IMR-90 (cell line): ENCODE results near the gene HAUS7. TPM values are rescaled to one million over a fixed set of nuclear protein-coding genes. Genes with fewer than 3 reads are reported as not detected.

Experiments used
- ATAC-seq: fragments of 200-7000 bp; cut with Tn5 transposase; 2 replicates; pipeline ENCODE4 v1.9.1; 2020; ENCODE audit warnings: low read depth, mild to moderate bottlenecking, moderate library complexity
- BruUV-seq: library from RNA; stranded (reverse); fragments of 400-500 nt; replicated peaks from 2 replicates; lab custom pipeline; 2021; lab: Mats Ljungman, UMichigan
- CTCF ChIA-PET: fragments of 300-600 bp; formaldehyde crosslinking; extraction: SDS; loops from one replicate; lab custom pipeline; 2021; ENCODE audit warnings: antibody characterized with exemption; lab: Yijun Ruan, JAX
- POLR2A ChIA-PET: fragments of 300-600 bp; sonication (Branson Sonifier 250); formaldehyde crosslinking; loops from one replicate; lab custom pipeline; 2022; ENCODE audit warnings: antibody characterized with exemption; ENCODE audit not compliant: unreplicated experiment; lab: Charles Lee
- DNase-seq: peaks from one replicate; pipeline ENCODE4 v3.0.0; 2013
- H2AFZ ChIP-seq: replicated peaks from 2 replicates; pipeline ENCODE3; 2013; ENCODE audit warnings: low read length, mild to moderate bottlenecking; ENCODE audit not compliant: poor library complexity
- H2AK5ac ChIP-seq: 2 replicates; pipeline ENCODE4 v1.6.1; 2013; ENCODE audit warnings: low read depth, low read length, inconsistent platforms
- H2AK9ac ChIP-seq: replicated peaks from 2 replicates; pipeline ENCODE3; 2013; ENCODE audit warnings: mild to moderate bottlenecking, low read depth, low read length, moderate library complexity; ENCODE audit not compliant: poor library complexity
- H2BK120ac ChIP-seq: 2 replicates; pipeline ENCODE4 v1.6.1; 2013; ENCODE audit warnings: low read depth, low read length, inconsistent platforms
- H2BK15ac ChIP-seq: 3 replicates; pipeline ENCODE4 v1.6.1; 2013; ENCODE audit warnings: low read depth, low read length, inconsistent platforms
- H2BK20ac ChIP-seq: 2 replicates; pipeline ENCODE4 v1.6.1; 2013; ENCODE audit warnings: low read depth, mild to moderate bottlenecking, inconsistent platforms, low read length, moderate library complexity
- H2BK5ac ChIP-seq: 2 replicates; pipeline ENCODE4 v1.6.1; 2013; ENCODE audit warnings: mild to moderate bottlenecking, low read depth, low read length, inconsistent platforms; ENCODE audit not compliant: poor library complexity, severe bottlenecking
- H3K14ac ChIP-seq: replicated peaks from 2 replicates; pipeline ENCODE4 v1.6.1; 2013; ENCODE audit warnings: low read depth, low read length, inconsistent platforms
- H3K18ac ChIP-seq: 2 replicates; pipeline ENCODE4 v1.6.1; 2013; ENCODE audit warnings: low read depth, low read length, control low read depth
- H3K23ac ChIP-seq: 2 replicates; pipeline ENCODE4 v1.6.1; 2013; ENCODE audit warnings: low read depth, low read length, inconsistent platforms
- H3K27ac ChIP-seq: 2 replicates; pipeline ENCODE4 v1.5.1; 2013; ENCODE audit warnings: mild to moderate bottlenecking, control low read depth, low read length; ENCODE audit not compliant: insufficient read depth
- H3K27me3 ChIP-seq: 2 replicates; pipeline ENCODE4 v1.6.1; 2013; ENCODE audit warnings: low read length; ENCODE audit not compliant: control insufficient read depth, insufficient read depth
- H3K36me3 ChIP-seq: 2 replicates; pipeline ENCODE4 v1.6.1; 2013; ENCODE audit warnings: low read length, mixed read lengths; ENCODE audit not compliant: control insufficient read depth, insufficient read depth
- H3K4ac ChIP-seq: 2 replicates; pipeline ENCODE4 v1.6.1; 2013; ENCODE audit warnings: low read depth, low read length, inconsistent platforms
- H3K4me1 ChIP-seq: 2 replicates; pipeline ENCODE4 v1.6.1; 2013; ENCODE audit warnings: low read length, mixed read lengths; ENCODE audit not compliant: control insufficient read depth, insufficient read depth
- H3K4me2 ChIP-seq: 2 replicates; pipeline ENCODE4 v1.6.1; 2013; ENCODE audit warnings: low read depth, mild to moderate bottlenecking, control low read depth, low read length, moderate library complexity
- H3K4me3 ChIP-seq: 2 replicates; pipeline ENCODE4 v1.5.1; 2013; ENCODE audit warnings: low read depth, mild to moderate bottlenecking, control low read depth, low read length, moderate library complexity; ENCODE audit not compliant: insufficient read depth
- H3K56ac ChIP-seq: 2 replicates; pipeline ENCODE4 v1.6.1; 2013; ENCODE audit warnings: low read length, inconsistent platforms; ENCODE audit not compliant: insufficient read depth; ENCODE audit errors: extremely low read depth
- H3K79me1 ChIP-seq, 2 experiments: 2 replicates each; pipeline ENCODE4 v1.6.1; 2013; ENCODE audit warnings: low read length in 2 of 2, inconsistent platforms in 1 of 2, low read depth in 1 of 2
- H3K9ac ChIP-seq: 2 replicates; pipeline ENCODE4 v1.6.1; 2013; ENCODE audit warnings: low read depth, low read length, control low read depth
- H3K9me1 ChIP-seq: 2 replicates; pipeline ENCODE4 v1.6.1; 2013; ENCODE audit warnings: low read length, inconsistent platforms; ENCODE audit not compliant: insufficient read depth
- H3K9me3 ChIP-seq: 2 replicates; pipeline ENCODE4 v1.6.1; 2013; ENCODE audit warnings: low read length; ENCODE audit not compliant: control insufficient read depth, insufficient read depth
- H4K20me1 ChIP-seq: 2 replicates; pipeline ENCODE4 v1.6.1; 2013; ENCODE audit warnings: low read length, inconsistent platforms; ENCODE audit not compliant: insufficient read depth
- H4K5ac ChIP-seq: 2 replicates; pipeline ENCODE4 v1.6.1; 2013; ENCODE audit warnings: mild to moderate bottlenecking, low read depth, low read length, control low read depth
- H4K8ac ChIP-seq, 2 experiments: 2 replicates each; pipeline ENCODE4 v1.6.1; 2013; ENCODE audit warnings: low read depth in 2 of 2, low read length in 2 of 2, control low read depth in 1 of 2, inconsistent platforms in 1 of 2
- H4K91ac ChIP-seq: 2 replicates; pipeline ENCODE4 v1.6.1; 2013; ENCODE audit warnings: low read depth, low read length, inconsistent platforms; ENCODE audit not compliant: insufficient read depth
- CEBPB ChIP-seq: IDR thresholded peaks from 2 replicates; pipeline ENCODE4 v1.6.1; 2012; ENCODE audit warnings: low read depth, low read length, improper control_type of control experiment
- ELK1 ChIP-seq: fragments of 150-350 bp; IDR thresholded peaks from 2 replicates; pipeline ENCODE4 v1.6.1; 2016; ENCODE audit warnings: low read depth, mild to moderate bottlenecking, low read length, moderate library complexity, borderline replicate concordance
- POLR2A ChIP-seq: IDR thresholded peaks from 2 replicates; pipeline ENCODE4 v1.6.1; 2012; ENCODE audit warnings: mild to moderate bottlenecking, low read depth, low read length
- RAD21 ChIP-seq: IDR thresholded peaks from 2 replicates; pipeline ENCODE4 v1.6.1; 2012; ENCODE audit warnings: low read length, improper control_type of control experiment
- WGBS, 2 experiments: methylation state at CpG; one replicate each; pipeline versions ENCODE4 v1.1.5 to v1.1.7; 2013; ENCODE audit warnings: missing lambda C conversion rate in 2 of 2; ENCODE audit not compliant: insufficient read length in 1 of 2; ENCODE audit errors: extremely low coverage in 2 of 2; 5-methylcytosine and 5-hydroxymethylcytosine counted together
- dilution Hi-C: fragments of 300-500 bp; cut with HindIII; formaldehyde crosslinking; loops from one replicate; pipeline ENCODE4 v1.14.3; 2018; ENCODE audit warnings: low sequenced_read_pairs; ENCODE audit not compliant: unreplicated experiment
- in situ Hi-C: fragments of 300-500 bp; cut with MboI; formaldehyde crosslinking; loops from 3 replicates; pipeline ENCODE4 v1.14.3; 2019; ENCODE audit warnings: low sequenced_read_pairs, inconsistent platforms, mixed read lengths
- intact Hi-C: fragments of 100-400 bp; cut with micrococcal nuclease; formaldehyde crosslinking; loops from 2 replicates; pipeline ENCODE4 v1.10.0; 2022
- polyA plus RNA-seq, 3 experiments: library from polyadenylated mRNA; depleted of rRNA; stranded (reverse); fragments of >200 nt; gene quantifications; 2 replicates each; pipeline ENCODE4 v1.2.3, GENCODE V29; 2012; ENCODE audit warnings: low replicate concordance in 1 of 3
- total RNA-seq: library from RNA; depleted of rRNA; stranded (reverse); fragments of >200 nt; gene quantifications from 2 replicates; pipeline ENCODE4 v1.2.3, GENCODE V29; 2012

The HAUS7 gene
- total and polyA plus RNA-seq, 2 of the 4 experiments (the other 2 are of a cell fraction): 10.8 to 25.9 TPM

GRCh38 chrX:153421856-153422255 lies 48.5 kb downstream of the HAUS7 start:
- BruUV-seq: no TSS peak
- Histone ChIP-seq H3K79me1 (no peaks in the 10 kb centered on the region), H3K18ac (no peak overlapping the region), H2AK5ac (no peak overlapping the region), H4K20me1 (no peaks in the 10 kb centered on the region), H3K14ac (no peak overlapping the region), H3K4me2 (no peak overlapping the region), H2AK9ac (no peak overlapping the region), H3K36me3 (no peaks in the 10 kb centered on the region), H2BK5ac (no peak overlapping the region), H3K4me1 (no peaks in the 10 kb centered on the region), H2BK20ac (no peak overlapping the region), H2BK120ac (no peak overlapping the region), H3K27me3 (peaks cover 6% of the 10 kb centered on the region; the same call in 1 of the 2 replicates), H3K27ac (no peak overlapping the region), H4K5ac (no peak overlapping the region), H2AFZ (no peak overlapping the region), H3K9ac (no peak overlapping the region), H3K4me3 (no peak overlapping the region), H2BK15ac (no peak overlapping the region), H3K4ac (no peak overlapping the region), H3K56ac (no peak overlapping the region), H3K9me3 (peaks cover 6% of the 10 kb centered on the region; the same call in 1 of the 2 replicates), H4K91ac (no peak overlapping the region), H3K23ac (no peak overlapping the region), H3K9me1 (no peaks in the 10 kb centered on the region), H4K8ac (no peak overlapping the region)
- WGBS, 2 experiments: 75% methylated on average over 12 of the region's 18 CpGs; no CpG with 5 or more reads in 1 of the 2 experiments
- TF ChIP-seq CEBPB (no peak), ELK1 (no peak), RAD21 (no peak), POLR2A (no peak)
- DNase-seq (no peak), ATAC-seq (no peak)
- POLR2A ChIA-PET: no interaction called here
- dilution Hi-C loops (no loop called here), intact Hi-C loops (no loop called here), in situ Hi-C loops (loop anchor here (25.0 kb wide), 1 partner anchor 235 kb away; the partner anchor contains the start of gene MAGEA1)
- CTCF ChIA-PET: no interaction called here
